ENCODE measurements around the gene TNFAIP2.

DNA sequence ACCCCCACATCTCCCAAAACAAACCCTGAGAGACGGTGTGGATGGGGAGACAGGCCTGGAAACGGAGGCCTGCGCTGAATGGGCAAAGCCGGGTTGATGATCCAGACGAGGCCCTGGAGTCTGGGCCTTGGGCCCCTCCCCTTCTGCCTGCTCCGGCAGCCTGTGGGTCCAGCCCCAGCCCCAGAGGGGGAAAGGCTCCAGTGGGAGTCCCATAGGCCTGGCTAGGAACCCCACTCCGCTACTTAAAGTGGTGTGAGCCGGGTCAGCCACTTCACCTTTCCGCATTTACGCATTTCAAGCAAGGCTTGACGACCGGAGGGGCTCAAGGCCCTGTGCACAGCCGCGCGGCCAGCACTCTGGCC lies 695 bp upstream of the TNFAIP2 start:
- no peak for TF ChIP-seq POLR2A (IDR thresholded peaks at IDR 0.05)
- TF ChIP-seq, protein P1, sequence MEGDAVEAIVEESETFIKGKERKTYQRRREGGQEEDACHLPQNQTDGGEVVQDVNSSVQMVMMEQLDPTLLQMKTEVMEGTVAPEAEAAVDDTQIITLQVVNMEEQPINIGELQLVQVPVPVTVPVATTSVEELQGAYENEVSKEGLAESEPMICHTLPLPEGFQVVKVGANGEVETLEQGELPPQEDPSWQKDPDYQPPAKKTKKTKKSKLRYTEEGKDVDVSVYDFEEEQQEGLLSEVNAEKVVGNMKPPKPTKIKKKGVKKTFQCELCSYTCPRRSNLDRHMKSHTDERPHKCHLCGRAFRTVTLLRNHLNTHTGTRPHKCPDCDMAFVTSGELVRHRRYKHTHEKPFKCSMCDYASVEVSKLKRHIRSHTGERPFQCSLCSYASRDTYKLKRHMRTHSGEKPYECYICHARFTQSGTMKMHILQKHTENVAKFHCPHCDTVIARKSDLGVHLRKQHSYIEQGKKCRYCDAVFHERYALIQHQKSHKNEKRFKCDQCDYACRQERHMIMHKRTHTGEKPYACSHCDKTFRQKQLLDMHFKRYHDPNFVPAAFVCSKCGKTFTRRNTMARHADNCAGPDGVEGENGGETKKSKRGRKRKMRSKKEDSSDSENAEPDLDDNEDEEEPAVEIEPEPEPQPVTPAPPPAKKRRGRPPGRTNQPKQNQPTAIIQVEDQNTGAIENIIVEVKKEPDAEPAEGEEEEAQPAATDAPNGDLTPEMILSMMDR (IDR thresholded peaks at IDR 0.05): no peak
- no peak for TF ChIP-seq POLR2AphosphoS5 (IDR thresholded peaks at IDR 0.05)

All from breast epithelium (tissue), 3 donors.